Measurements from ENCODE around the gene GRK5. TPM values are rescaled to one million over a fixed set of nuclear protein-coding genes. Genes with fewer than 3 reads are reported as not detected.
A peak's percentile ranks its signal among the peaks of the same experiment; 100 is the strongest.
"Not testable (repeated sequence)": the region's sequence is repeated elsewhere in the genome, so short reads cannot be mapped to it uniquely, and the experiment has no call there.

GRK5 gene
- total RNA-seq, 1 experiment from 2014 or later = 5.8 TPM

DNA sequence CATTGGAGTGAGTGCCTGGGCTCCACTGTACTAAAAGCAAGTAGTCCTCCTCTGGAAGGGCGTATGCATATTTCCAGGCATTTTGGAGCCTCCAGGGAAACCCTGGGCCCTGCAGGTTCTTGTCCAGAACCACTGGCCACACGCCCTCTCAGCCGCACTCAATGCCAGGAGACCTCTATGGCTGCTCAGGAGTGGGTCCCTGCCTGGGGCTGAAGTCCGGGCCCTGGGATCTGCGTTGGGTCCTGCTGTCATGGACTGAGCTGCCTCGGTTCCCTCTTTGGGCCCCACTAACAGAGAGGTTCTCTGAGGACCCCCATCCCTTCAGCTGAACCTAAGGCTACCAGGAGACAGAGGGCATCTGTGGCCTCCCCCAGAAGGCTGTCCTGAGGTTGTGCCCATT lies 58.3 kb downstream of the GRK5 start:
- in situ Hi-C loops (cut with HindIII; ENCODE audit: low sequenced_read_pairs) = no loop called here

DNA sequence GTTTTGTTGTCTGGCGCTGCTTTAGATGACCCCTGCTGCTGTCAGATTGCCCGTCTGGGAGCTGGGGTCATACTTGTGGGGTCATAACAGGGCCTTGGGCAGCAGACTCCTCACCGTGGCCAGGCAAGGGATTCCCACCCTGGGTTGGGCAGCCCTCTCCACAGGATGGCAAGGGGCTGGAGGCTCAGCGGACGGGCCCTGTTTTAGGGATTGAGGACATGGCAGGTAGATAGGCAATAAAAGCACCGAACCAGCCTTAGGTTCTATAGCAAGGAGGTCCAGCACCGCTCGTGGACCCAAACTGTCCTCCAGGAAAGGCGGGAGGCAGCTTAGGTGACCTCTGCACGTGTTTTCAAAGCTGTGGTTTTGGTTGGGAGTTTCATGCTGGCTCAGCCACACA lies 60.0 kb downstream of the GRK5 start:
- in situ Hi-C loops (cut with HindIII; ENCODE audit: low sequenced_read_pairs) = no loop called here
- no peak for DNase-seq (ENCODE audit: low spot score)

More for the DNA sequence above, 58.3 kb downstream of the GRK5 start:
- DNase-seq (ENCODE audit: low spot score) = no peak

DNA sequence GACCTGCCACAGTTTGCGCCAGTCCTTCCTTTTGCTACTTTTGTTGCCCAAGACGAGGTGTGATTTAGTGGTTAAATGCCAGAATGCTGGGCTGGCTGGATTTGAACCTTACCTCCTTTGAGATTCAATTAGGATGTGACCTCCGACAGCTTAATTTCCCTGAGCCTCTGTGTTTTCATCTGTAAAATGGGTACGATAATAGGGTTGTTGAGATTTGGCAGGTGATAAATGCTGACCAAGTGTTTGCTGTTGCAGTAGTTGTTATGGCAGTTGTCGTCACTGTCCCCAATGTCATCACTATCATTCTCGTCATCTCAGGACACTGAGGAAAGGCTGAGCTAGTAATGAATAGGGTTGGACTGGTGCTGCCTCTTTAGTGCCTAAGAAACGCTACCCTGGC lies 61.1 kb downstream of the GRK5 start:
- no peak for DNase-seq (ENCODE audit: low spot score)

DNA sequence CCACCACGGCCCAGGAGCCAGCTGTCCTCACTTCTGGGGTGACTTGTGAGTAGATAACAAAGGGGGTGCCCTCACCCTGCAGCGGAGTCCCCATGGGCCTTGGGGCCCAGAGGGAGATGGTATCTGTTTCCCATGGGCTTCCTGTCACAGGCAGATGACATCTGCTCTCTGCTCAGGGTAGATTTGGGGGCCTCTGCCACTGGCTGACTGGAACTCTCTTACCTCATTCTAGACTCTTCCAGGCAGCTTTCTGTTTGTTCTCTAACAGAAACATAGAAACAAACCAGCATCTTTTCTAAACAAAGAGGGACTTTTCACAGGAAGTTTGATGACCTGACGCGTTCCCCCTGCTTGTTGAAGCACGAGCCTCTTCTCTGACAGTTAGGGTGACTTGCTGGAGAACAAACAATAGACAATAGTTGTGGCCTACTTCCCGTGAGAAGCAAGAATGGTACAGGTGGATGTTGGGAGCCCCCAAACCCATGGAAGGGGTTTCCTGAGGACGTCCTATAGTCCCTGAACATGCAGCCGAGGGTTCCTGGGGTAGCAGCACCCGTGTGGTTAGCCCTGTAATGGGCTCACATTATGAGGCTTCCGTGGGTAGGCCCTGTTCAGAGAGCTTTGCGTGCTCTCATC lies 61.6 kb downstream of the GRK5 start:
- in situ Hi-C loops (cut with HindIII; ENCODE audit: low sequenced_read_pairs) = no loop called here
- no peak for DNase-seq (ENCODE audit: low spot score)

More for the DNA sequence above, 61.1 kb downstream of the GRK5 start:
- in situ Hi-C loops (cut with HindIII; ENCODE audit: low sequenced_read_pairs) = no loop called here

DNA sequence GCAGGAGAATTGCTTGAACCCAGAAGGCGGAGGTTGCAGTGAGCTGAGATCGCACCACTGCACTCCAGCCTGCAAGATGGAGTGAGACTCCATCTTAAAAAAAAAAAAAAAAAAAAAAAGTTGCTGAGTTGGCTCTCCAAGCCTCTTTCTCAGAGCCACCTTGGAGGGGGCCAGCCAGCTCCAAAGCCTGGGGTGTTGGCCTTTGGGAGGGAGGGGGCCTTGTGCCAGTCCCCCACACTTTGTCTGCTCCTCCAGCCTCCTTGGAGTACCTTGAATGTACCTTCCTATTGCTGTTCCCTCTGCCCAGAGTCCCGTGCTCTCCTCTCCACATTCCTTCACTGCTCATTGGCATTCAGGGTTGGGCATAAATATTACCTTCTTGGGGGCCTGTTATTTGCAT lies 62.4 kb downstream of the GRK5 start:
- in situ Hi-C loops (cut with HindIII; ENCODE audit: low sequenced_read_pairs) = loop anchor here (10.0 kb wide), 1 partner anchor 45 kb away; no protein-coding TSS in a partner anchor
- no peak for DNase-seq (ENCODE audit: low spot score)

DNA sequence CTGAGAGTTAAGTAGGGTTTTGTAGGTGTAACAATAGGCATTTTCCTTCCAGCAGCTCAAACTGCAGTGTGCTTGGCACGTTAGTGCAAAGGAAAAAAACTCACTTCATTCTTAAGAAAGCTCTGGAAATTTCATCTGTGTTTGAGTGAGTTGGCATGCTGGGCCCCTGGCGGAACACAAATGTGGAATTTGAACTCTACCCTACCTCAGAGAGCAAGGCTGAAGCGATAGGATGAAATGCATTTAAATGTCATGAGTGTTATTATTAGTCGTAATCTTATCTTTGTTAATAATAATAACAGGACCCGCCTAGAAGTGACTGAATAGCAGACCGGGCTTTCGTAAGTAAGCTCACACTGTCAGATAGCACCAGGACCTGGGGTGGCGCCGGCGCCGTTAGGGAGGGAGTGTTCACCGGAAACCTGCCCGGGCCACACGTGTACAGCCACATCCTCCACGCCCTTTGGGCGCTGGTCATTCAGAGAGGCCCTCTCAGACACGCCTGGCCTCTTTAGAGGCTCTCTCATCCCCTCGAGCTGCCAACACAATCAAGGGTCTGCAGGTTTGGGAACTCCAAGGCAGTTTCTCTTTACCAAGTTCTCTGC lies 63.5 kb downstream of the GRK5 start:
- in situ Hi-C loops (cut with HindIII; ENCODE audit: low sequenced_read_pairs) = loop anchor here (10.0 kb wide), 1 partner anchor 46 kb away; no protein-coding TSS in a partner anchor
- no peak for DNase-seq (ENCODE audit: low spot score)

DNA sequence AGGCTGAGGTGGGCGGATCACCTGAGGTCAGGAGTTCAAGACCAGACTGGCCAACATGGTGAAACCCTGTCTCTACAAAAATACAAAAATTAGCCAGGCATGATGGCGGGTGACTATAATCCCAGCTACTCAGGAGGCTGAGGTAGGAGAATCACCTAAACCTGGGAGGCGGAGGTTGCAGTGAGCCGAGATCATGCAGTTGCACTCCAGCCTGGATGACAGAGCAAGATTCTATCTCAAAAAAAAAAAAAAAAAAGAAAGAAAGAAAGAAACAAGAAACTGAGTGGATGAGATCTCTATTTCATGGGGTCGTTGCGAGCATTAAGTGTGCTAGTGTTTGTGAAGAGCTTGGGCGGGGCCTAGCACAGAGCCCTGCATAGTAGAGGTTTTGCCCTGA lies 65.0 kb downstream of the GRK5 start:
- not testable (repeated sequence) for DNase-seq (ENCODE audit: low spot score)
- in situ Hi-C loops (cut with HindIII; ENCODE audit: low sequenced_read_pairs) = loop anchor here (10.0 kb wide), 1 partner anchor 48 kb away; no protein-coding TSS in a partner anchor

DNA sequence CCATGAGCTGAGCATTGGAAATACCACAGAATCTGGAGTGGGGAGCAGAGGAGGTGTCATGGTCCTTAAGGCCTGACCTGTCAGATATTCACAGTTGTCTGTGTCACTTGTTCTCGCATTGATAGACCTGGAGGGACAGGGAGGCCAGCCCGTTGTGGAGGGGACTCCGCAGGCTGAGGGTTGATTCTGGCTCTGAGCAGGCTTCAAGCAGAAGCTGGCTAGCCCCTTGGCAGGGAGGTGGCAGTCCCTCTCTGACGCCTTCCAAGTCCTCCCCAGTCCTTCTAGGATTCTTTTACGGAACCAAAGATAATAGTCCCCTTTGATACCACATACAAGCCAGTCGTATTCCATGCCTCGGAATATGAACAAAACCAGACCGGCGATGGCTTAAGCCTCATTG lies 65.4 kb downstream of the GRK5 start:
- no peak for DNase-seq (ENCODE audit: low spot score)
- in situ Hi-C loops (cut with HindIII; ENCODE audit: low sequenced_read_pairs) = loop anchor here (10.0 kb wide), 1 partner anchor 48 kb away; no protein-coding TSS in a partner anchor

DNA sequence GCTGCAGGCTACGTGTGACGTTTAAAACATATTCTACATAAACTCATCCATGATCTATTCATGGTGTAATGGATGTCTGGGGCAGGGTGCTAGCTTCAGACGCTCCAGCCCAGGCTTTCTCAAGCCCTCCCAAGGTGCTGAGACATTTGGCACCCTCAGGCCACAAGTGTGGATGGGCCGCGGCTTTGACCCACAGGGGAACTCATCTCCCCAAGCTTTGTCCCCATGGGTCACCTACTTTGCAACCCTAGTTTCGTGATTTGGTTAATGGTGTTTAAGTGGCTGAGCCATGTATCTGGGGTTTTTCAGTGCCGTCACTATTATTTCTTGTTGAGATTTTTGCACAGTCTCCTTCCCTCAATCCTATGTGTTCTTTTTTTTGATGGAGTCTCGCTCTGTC lies 66.0 kb downstream of the GRK5 start:
- in situ Hi-C loops (cut with HindIII; ENCODE audit: low sequenced_read_pairs) = loop anchor here (10.0 kb wide), 1 partner anchor 49 kb away; no protein-coding TSS in a partner anchor
- DNase-seq (ENCODE audit: low spot score) = no peak

DNA sequence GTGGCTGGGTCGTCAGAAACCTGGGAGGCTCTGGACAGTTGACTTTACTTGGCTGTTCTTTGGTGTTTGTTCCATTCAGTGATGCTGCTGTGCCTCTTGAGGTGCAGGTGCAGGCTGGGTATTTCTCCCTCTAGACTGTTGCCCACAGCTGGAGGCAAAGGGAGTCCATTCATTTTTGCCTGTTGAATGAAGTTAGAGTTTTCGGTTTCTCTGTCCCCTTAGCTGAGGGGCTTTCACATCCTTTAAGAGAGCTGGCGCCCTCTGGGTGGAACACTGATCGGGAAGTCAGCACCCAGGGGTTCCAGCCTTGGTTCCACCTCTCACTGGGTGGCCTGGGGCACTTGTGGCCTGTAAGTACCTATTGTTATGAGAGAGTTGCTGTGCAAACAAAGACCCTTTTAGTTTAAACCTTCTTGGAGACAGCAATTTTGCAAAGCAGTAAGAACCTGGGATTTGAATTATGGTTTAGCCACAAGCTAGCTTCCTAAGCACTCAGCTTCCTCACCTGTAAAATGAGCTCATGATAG lies 67.2 kb downstream of the GRK5 start:
- in situ Hi-C loops (cut with HindIII; ENCODE audit: low sequenced_read_pairs) = loop anchor here (10.0 kb wide), 1 partner anchor 50 kb away; no protein-coding TSS in a partner anchor
- no peak for DNase-seq (ENCODE audit: low spot score)

DNA sequence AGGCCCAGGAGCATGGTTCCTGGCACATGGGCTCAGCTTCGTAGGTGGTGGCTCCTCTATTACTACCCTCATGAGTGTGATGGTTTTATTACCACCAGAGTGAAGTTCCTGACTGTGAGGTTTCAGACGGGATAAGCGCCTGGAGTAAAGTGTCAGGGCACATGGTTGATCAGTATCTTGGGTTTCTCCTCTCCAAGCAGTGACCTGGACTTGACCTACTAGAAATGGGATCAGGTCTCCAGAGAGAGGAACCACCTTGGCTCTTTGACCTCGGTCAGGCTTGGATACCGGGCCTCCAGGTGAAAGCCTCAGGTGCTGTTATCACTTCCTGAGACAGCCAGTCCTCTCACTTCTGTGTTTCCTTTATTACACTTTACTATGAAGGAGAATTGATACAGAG lies 67.7 kb downstream of the GRK5 start:
- DNase-seq (ENCODE audit: low spot score) = no peak
- in situ Hi-C loops (cut with HindIII; ENCODE audit: low sequenced_read_pairs) = loop anchor here (10.0 kb wide), 1 partner anchor 50 kb away; no protein-coding TSS in a partner anchor

DNA sequence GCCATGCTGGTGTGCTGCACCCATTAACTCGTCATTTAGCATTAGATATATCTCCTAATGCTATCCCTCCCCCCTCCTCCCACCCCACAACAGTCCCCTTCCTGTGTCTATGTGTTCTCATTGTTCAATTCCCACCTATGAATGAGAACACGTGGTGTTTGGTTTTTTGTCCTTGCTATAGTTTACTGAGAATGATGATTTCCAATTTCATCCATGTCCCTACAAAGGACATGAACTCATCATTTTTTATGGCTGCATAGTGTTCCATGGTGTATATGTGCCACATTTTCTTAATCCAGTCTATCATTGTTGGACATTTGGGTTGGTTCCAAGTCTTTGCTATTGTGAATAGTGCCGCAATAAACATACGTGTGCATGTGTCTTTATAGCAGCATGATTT lies 68.8 kb downstream of the GRK5 start:
- DNase-seq (ENCODE audit: low spot score) = not testable (repeated sequence)
- in situ Hi-C loops (cut with HindIII; ENCODE audit: low sequenced_read_pairs) = loop anchor here (10.0 kb wide), 1 partner anchor 51 kb away; no protein-coding TSS in a partner anchor

DNA sequence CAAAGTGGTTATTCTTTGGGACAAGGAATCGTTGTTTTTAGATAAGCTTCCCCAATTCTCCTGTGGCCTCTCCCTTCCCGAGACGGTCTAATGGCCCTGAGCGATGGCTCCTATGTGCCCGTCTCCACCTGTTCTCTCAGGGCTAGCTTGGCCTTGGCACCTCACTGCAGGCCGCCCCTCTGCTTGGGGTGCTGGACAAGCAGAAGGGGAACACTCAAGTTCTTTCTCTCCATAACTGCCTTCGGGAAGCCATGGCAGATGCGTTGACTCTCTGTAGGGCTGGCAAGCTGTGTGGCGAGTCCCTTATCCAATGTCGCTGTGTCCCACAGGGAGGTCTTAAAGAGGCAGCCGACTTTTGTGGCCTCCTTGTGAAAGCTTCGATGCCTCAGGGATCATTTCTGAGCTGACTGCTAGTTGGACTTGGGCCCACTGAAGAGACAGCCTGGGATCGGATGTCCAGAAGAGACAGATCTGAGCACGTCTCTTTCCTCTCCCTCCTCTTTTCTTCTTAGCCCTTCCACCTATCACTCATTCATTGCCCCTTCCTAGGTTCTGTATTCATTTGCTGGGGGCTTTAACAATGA lies 70.8 kb downstream of the GRK5 start:
- no peak for DNase-seq (ENCODE audit: low spot score)
- in situ Hi-C loops (cut with HindIII; ENCODE audit: low sequenced_read_pairs) = loop anchor here (10.0 kb wide), 1 partner anchor 53 kb away; no protein-coding TSS in a partner anchor

DNA sequence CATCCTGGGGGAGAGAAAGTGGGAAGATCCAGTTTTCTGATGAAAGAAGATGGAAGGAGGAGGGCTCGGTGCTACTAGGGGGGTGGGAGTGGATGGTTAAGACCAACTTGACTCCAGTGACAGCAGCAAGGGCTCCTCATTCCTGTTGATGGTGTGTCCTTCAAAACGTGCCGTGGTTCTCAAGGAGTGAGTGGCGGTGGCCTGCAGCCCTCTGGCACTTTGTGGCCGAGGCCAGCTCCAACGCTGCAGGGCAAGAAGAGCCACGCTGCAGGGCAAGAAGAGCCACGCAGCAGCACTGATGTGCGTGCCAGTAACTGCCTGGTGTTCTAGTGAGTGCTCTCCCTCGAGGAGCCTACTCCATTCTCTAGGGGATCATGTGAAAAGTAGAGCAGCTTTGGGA lies 72.1 kb downstream of the GRK5 start:
- in situ Hi-C loops (cut with HindIII; ENCODE audit: low sequenced_read_pairs) = loop anchor here (10.0 kb wide), 1 partner anchor 55 kb away; no protein-coding TSS in a partner anchor
- DNase-seq (ENCODE audit: low spot score) = no peak

DNA sequence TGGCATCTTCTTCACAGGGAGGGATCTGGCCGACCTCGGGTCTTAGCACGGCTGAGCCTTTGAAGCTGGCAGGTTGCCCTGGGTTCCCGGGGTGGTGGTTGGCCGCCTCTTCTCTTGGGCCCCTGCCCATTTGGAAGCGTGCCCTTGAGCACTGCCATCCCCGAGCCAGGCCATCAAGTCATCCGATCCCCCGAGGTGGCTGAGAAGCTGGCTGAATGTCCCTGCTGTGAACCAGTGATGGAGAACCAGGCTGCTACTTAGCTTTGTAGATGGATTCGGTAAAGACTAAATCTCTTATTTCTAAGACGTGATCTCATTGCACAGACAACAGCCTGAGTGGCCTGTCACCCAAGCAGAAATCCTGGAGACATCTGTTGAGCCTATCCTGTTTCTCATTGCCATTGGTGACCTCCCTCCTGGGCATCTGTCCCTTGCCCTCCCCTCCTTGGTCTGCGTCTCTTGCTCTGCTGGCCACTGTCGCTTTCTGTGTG lies 74.3 kb downstream of the GRK5 start:
- in situ Hi-C loops (cut with HindIII; ENCODE audit: low sequenced_read_pairs) = no loop called here
- DNase-seq (ENCODE audit: low spot score) = peak; percentile 83

DNA sequence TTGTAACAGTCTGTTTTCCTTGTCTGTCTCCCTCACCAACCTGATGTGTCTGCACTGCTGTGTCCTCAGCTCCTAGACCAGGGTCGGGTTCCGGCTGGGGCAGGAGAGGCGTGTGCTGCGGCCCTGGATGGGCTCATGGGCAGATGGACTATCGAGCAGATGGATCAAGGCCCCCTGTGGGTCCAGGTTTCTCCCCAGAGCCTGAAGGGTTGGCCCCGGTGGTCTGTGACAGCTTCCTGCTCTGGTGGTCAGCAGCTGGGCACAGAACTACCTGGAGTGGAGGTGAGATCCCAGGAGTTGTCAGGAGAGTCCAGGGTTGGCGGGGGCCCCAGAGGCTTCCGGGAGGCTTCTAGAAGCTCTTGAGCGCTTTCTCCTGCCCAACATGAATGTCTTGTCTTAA lies 75.1 kb downstream of the GRK5 start:
- in situ Hi-C loops (cut with HindIII; ENCODE audit: low sequenced_read_pairs) = no loop called here
- no peak for DNase-seq (ENCODE audit: low spot score)

DNA sequence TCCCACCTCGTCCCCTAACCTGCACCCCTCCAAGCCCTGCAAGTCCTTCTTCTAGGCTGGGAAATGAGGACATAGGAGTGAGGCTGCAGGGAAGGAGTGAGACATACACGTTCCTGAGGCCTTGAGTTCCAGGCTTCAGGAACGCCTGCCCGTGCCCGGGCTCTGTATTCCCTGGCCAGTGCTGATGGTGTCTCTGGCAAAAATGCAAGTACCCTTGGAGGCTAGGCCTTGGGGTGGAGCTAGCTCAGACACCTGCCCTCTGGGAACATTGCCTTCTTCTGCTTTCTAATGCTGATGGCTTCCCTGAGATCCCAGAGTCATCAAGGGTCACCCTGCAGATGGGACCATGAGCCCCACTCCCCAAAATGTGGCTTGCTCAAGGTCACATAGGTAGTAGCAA lies 76.0 kb downstream of the GRK5 start:
- in situ Hi-C loops (cut with HindIII; ENCODE audit: low sequenced_read_pairs) = no loop called here
- DNase-seq (ENCODE audit: low spot score) = no peak

DNA sequence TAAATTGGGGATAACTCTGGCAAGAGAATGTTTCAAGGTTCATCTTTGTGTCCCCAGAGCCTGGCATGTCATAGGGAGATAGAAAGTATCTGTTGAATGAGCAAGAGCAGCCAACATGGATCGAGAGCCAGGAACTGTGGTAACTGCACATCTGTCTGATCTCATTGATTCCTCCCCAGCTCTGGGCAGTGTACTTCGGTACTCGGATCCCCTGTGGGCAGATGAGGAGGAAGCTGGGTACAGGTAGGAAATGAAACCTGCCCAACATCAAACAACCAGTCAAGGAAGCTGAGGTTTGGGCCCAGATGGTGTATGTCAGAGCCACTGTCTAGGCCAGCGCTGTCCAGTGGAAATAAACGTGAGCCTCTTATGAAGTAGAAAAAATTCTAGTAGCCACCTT lies 76.4 kb downstream of the GRK5 start:
- no peak for DNase-seq (ENCODE audit: low spot score)

DNA sequence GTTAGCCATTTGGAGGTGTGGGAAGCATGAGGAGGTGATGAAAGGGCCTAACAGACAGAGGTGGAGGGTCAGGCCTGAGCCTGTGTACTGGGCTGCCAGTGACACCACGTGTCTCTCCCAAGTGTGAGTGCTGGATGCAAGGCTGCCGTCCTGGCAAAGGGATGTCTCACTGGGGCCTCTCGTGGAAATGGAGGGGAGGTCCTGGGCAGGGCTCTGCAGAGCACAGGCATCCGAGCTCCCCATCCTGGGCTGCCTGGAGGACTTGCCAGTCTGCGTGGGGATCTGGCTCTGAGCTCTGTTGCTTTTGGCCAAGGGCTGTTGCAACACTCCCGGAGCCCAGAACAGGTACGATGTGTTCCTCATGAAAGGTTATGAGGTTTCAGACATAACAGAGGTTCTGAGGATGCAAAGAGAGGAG lies 77.3 kb downstream of the GRK5 start:
- in situ Hi-C loops (cut with HindIII; ENCODE audit: low sequenced_read_pairs) = no loop called here

More for the DNA sequence above, 76.4 kb downstream of the GRK5 start:
- in situ Hi-C loops (cut with HindIII; ENCODE audit: low sequenced_read_pairs) = no loop called here

More for the DNA sequence above, 77.3 kb downstream of the GRK5 start:
- DNase-seq (ENCODE audit: low spot score) = no peak
